Common myeloid progenitor, CD34-positive (primary cell): ENCODE data around the gene CPEB1.
A peak's percentile ranks its signal among the peaks of the same experiment; 100 is the strongest.
"Not testable (repeated sequence)": the region's sequence is repeated elsewhere in the genome, so short reads cannot be mapped to it uniquely, and the experiment has no call there.

Experiments
- CTCF ChIA-PET: fragments of 350-600 bp; sonication (Branson Sonifier 250); formaldehyde crosslinking; loops from one replicate; lab custom pipeline; 2021; ENCODE audit warnings: antibody characterized with exemption; lab: Charles Lee
- POLR2A ChIA-PET: fragments of 350-600 bp; sonication (Branson Sonifier 250); formaldehyde crosslinking; loops from one replicate; lab custom pipeline; 2021; ENCODE audit warnings: antibody characterized with exemption; lab: Charles Lee
- DNase-seq, 3 donors: peaks; one replicate each; pipeline versions ENCODE4 v3.0.0 to v3.0.0-alpha.2; 2013
- H3K27ac ChIP-seq, 2 experiments: 1 replicate in 1 of 2; 2 replicates in 1 of 2; pipeline ENCODE4 v1.7.0; 2013; ENCODE audit warnings: inconsistent platforms in 2 of 2, low read length in 2 of 2, mild to moderate bottlenecking in 2 of 2, low read depth in 1 of 2, moderate library complexity in 1 of 2; ENCODE audit not compliant: severe bottlenecking in 2 of 2, insufficient read depth in 1 of 2, poor library complexity in 1 of 2
- H3K27me3 ChIP-seq, 5 experiments: replicated peaks in 2 of 5; 1 replicate in 3 of 5; 2 replicates in 2 of 5; pipeline versions ENCODE4 v1.6.1 to v1.7.0; 2013; ENCODE audit warnings: low read length in 4 of 5, mild to moderate bottlenecking in 2 of 5, moderate library complexity in 2 of 5, inconsistent platforms in 1 of 5; ENCODE audit not compliant: insufficient read depth in 5 of 5, control insufficient read depth in 4 of 5
- H3K36me3 ChIP-seq, 4 experiments: 1 replicate in 2 of 4; 2 replicates in 2 of 4; pipeline versions ENCODE4 v1.6.1 to v1.7.0; 2013; ENCODE audit warnings: low read length in 3 of 4, control low read depth in 1 of 4, mild to moderate bottlenecking in 1 of 4; ENCODE audit not compliant: control insufficient read depth in 4 of 4, insufficient read depth in 4 of 4
- H3K4me1 ChIP-seq, 4 experiments: 1 replicate in 3 of 4; 2 replicates in 1 of 4; pipeline versions ENCODE4 v1.6.1 to v1.7.1; 2013; ENCODE audit warnings: low read length in 3 of 4, mild to moderate bottlenecking in 3 of 4, control low read depth in 1 of 4, inconsistent platforms in 1 of 4, moderate library complexity in 1 of 4; ENCODE audit not compliant: control insufficient read depth in 4 of 4, insufficient read depth in 4 of 4; ENCODE audit errors: control extremely low read depth in 1 of 4
- H3K4me3 ChIP-seq, 7 experiments: 1 replicate in 4 of 7; 2 replicates in 3 of 7; pipeline versions ENCODE4 v1.5.1 to v1.7.0; 2013; ENCODE audit warnings: mild to moderate bottlenecking in 7 of 7, low read length in 6 of 7, moderate library complexity in 6 of 7, inconsistent platforms in 2 of 7, low read depth in 2 of 7, control low read depth in 1 of 7; ENCODE audit not compliant: insufficient read depth in 4 of 7, control insufficient read depth in 1 of 7; ENCODE audit errors: extremely low read depth in 1 of 7
- H3K9me3 ChIP-seq, 5 experiments: 1 replicate in 4 of 5; 2 replicates in 1 of 5; pipeline versions ENCODE4 v1.6.1 to v1.7.1; 2013; ENCODE audit warnings: low read length in 4 of 5, mild to moderate bottlenecking in 2 of 5, inconsistent platforms in 1 of 5, low read depth in 1 of 5, moderate library complexity in 1 of 5; ENCODE audit not compliant: control insufficient read depth in 4 of 5, insufficient read depth in 2 of 5; ENCODE audit errors: control extremely low read depth in 1 of 5
- WGBS: methylation state at CpG from one replicate; pipeline ENCODE4 v1.1.5; 2013; ENCODE audit not compliant: insufficient coverage; 5-methylcytosine and 5-hydroxymethylcytosine counted together

Gene CPEB1

DNA sequence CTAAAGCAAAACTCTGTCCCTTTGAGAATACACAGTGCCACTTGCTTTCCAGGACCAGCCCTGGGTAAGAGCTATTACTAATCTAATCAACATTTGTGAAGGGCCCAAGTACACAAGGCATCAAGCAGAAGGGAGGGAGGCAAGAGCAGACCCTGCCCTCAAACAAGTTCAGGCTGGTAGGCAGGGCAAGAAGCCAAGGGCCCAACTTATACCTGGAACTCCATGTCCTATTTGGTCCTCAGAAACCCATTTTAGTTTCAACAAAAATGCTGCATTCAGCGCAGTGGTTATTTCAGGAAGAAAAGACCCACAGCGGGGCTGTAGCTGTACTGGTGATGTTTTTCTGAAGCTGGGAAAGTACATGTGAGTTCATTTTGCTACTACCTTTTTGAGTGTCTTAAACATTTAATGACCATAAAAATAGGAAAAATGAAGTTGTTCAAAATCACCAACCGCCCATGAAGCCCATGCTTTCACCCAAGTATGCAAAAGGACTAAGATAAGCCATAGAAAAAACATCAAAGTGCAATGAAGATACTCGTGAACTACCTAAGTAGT lies 109.7 kb downstream of the CPEB1 start:
- H3K27me3 ChIP-seq = no peaks in the 10 kb centered on the region
- POLR2A ChIA-PET = no interaction called here
- WGBS = 80% methylated on average over 1 of the region's 4 CpGs
- no peaks in the 10 kb centered on the region for H3K9me3 ChIP-seq
- peak overlapping the region in 1 of 7 experiments; percentile 92 for H3K4me3 ChIP-seq
- no peak for DNase-seq
- H3K27ac ChIP-seq = peak overlapping the region in 1 of 2 experiments; percentile 94
- CTCF ChIA-PET = no interaction called here
- peaks cover 0 to 24% (median 19%) of the 10 kb centered on the region in 4 experiments for H3K4me1 ChIP-seq
- peaks cover 9 to 52% (median 41%) of the 10 kb centered on the region in 4 experiments for H3K36me3 ChIP-seq

DNA sequence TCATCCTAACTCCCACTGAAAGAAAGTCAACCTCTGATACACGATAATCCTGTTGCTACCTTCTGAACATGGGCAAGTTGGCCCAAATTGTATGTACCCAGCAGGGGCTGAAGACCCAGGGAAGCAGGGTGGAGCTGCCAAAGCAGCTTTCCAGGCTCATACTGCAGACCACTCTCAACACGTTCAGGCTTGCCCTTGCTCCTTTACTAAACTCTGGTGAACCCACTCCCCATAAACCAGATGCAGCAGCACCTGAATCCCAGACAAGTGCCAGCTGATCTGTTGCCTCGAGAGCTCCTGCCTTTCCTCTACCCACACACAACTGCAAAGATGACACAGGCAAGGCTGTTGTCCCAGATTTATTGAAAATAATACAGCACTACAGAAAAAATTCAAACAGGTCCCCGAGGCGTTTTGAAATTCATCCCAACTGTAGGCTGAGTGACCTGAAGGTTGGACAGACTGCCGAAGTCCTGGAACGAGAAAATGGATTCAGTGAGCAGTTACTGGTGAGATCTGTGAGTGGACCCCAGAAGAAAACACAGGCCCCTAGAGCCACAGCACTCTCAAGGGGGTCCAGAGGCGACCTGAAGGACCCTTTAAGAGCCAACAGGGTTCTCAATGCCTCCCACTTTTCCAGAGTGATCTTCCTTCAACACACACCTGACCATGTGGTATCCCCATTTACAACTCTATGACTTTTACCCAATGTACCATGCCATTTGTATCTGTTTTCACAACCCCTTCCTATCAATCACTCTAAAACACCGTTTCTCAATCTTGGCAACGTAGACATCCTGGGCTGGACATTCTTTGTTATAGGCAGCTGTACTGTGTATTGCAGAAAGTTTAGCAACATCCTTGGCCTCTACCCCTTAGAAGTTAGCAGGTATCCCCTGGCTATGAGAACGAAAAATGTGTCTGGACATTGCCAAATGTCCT lies 110.5 kb downstream of the CPEB1 start:
- POLR2A ChIA-PET = no interaction called here
- no peaks in the 10 kb centered on the region for H3K27me3 ChIP-seq
- no peak overlapping the region for H3K4me3 ChIP-seq
- DNase-seq = no peak
- no peak overlapping the region for H3K27ac ChIP-seq
- peaks cover 0 to 24% (median 19%) of the 10 kb centered on the region in 4 experiments for H3K4me1 ChIP-seq
- H3K9me3 ChIP-seq = no peaks in the 10 kb centered on the region
- CTCF ChIA-PET = interaction anchor here (1.3 kb wide), 1 partner anchor 463 kb away, joined by 3 read pairs; no protein-coding TSS in a partner anchor
- WGBS = 86% methylated on average over 9 of the region's 11 CpGs
- H3K36me3 ChIP-seq = peaks cover 9 to 52% (median 41%) of the 10 kb centered on the region in 4 experiments

DNA sequence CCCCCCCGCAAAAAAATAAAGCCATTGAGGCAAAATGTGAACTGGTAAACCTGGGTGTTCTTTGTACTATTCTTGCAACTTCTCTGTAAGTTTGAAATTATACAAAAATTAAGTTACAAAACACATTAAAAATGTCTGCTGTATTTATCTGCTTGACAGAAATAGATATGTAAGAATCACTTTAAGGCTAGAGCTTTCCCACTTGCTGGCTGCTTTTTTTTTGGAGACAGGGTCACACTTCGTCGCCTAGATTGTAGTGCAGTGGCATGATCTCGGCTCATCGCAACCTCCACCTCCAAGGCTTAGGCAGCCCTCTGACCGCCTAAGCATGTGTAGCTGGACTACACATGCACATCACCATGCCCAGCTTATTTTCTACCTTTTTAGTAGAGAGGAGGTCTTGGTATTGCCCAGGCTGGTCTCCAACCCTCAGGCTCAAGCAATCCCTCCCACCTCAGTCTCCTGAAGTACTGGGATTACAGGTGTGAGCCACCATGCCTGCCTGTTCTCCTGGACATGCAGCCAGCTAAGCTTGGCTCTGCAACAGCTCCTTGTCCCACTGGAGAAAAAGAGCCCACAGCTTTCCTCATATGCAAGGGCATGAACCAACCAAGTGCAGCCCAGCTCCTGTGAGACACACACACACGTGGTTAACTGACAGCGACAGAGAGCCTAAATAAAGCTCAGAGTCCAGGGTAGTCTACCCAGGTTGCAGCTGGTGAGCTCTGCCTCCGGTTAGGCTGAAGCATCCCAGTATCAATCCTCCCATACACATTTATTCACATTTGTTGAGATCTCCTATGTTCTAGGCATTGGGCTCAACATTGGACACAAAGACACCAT lies 111.4 kb downstream of the CPEB1 start:
- no peaks in the 10 kb centered on the region for H3K9me3 ChIP-seq
- 95% methylated on average over 7 of the region's 9 CpGs for WGBS
- DNase-seq = no peak
- H3K4me1 ChIP-seq = peaks cover 0 to 17% (median 13%) of the 10 kb centered on the region in 4 experiments
- H3K36me3 ChIP-seq = peaks cover 9 to 52% (median 41%) of the 10 kb centered on the region in 4 experiments
- no peak overlapping the region for H3K4me3 ChIP-seq
- no peaks in the 10 kb centered on the region for H3K27me3 ChIP-seq
- ChIA-PET POLR2A (no interaction called here), CTCF (interaction anchor here (0.5 to 1.3 kb wide), 2 partner anchors 464 to 684 kb away, joined by 3 read pairs; no protein-coding TSS in a partner anchor)
- H3K27ac ChIP-seq = no peak overlapping the region

DNA sequence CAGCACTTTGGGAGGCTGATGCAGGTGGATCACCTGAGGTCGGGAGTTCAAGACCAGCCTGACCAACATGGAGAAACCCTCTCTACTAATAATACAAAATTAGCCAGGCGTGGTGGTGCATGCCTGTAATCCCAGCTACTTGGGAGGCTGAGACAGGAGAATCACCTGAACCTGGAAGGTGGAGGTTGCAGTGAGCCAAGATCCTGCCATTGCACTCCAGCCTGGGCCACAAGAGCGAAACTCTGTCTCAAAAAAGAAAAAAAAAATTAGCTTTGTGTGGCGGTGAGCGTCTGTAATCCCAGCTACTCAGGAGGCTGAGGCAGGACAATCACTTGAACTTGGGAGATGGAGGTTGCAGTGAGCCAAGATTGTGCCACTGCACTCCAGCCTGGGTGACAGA lies 112.0 kb downstream of the CPEB1 start:
- H3K4me3 ChIP-seq, DNase-seq, H3K27ac ChIP-seq, H3K9me3 ChIP-seq, POLR2A ChIA-PET, H3K27me3 ChIP-seq: not testable (repeated sequence)
- Histone ChIP-seq H3K4me1 (peaks cover 0 to 19% (median 13%) of the 10 kb centered on the region in 4 experiments), H3K36me3 (peaks cover 9 to 52% (median 41%) of the 10 kb centered on the region in 4 experiments)
- WGBS = 97% methylated on average over 3 of the region's 5 CpGs
- CTCF ChIA-PET = interaction anchor here (0.5 to 1.2 kb wide), 2 partner anchors 8 to 684 kb away, joined by 3 read pairs; no protein-coding TSS in a partner anchor

GRCh38 chr15:82534457-82534861 lies 112.7 kb downstream of the CPEB1 start:
- POLR2A ChIA-PET, H3K4me3 ChIP-seq, H3K9me3 ChIP-seq, H3K27me3 ChIP-seq, DNase-seq, H3K27ac ChIP-seq: not testable (repeated sequence)
- WGBS = no CpG with 5 or more reads among the region's 3 CpGs
- CTCF ChIA-PET = interaction anchor here (1.2 kb wide), 1 partner anchor 9 kb away, joined by 3 read pairs; no protein-coding TSS in a partner anchor
- peaks cover 0 to 19% (median 12%) of the 10 kb centered on the region in 4 experiments for H3K4me1 ChIP-seq
- peaks cover 9 to 51% (median 41%) of the 10 kb centered on the region in 4 experiments for H3K36me3 ChIP-seq

DNA sequence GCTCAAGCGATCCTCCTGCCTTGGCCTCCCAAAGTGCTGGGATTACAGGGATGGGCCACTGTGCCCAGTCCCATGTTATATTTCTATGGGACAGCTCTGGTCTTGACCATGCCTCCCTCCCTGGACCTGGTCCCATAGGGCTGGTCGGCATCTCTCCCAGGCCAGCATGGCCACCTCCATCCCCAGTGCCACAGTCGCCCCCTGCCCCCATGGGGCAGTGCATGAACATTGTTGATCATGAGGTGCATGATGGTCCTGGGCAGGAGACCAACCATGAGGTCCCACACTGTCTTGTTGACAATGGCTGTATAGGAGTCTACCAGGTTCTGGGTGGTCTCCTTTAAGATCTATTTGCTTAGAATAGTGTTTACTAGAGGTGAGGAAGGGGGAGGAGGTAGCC lies 113.4 kb downstream of the CPEB1 start:
- Histone ChIP-seq H3K27ac (no peak overlapping the region), H3K36me3 (peaks cover 9 to 49% (median 37%) of the 10 kb centered on the region in 4 experiments), H3K4me3 (no peak overlapping the region), H3K27me3 (no peaks in the 10 kb centered on the region), H3K9me3 (no peaks in the 10 kb centered on the region), H3K4me1 (peaks cover 0 to 13% (median 8%) of the 10 kb centered on the region in 4 experiments)
- no peak for DNase-seq
- WGBS = 100% methylated on average over 2 of the region's 3 CpGs
- POLR2A ChIA-PET = no interaction called here
- CTCF ChIA-PET = no interaction called here
